Activated T-cell treated with anti-CD3 and anti-CD28 coated beads, Interleukin-2, amount 50 U/mL, for 24 hours (primary cell): Measurements from ENCODE around the gene CDCP2.

Experiments
- DNase-seq: peaks from one replicate; pipeline ENCODE4 v3.0.0-alpha.2; 2020
- H3K27ac Mint-ChIP-seq: 2 replicates; pipeline ENCODE4 v1.8.0; 2020; ENCODE audit warnings: mild to moderate bottlenecking, mixed read lengths
- H3K27me3 Mint-ChIP-seq: 2 replicates; pipeline ENCODE4 v1.8.0; 2020; ENCODE audit warnings: mixed read lengths
- H3K36me3 Mint-ChIP-seq: 2 replicates; pipeline ENCODE4 v1.8.0; 2020; ENCODE audit warnings: low read depth, mixed read lengths
- H3K4me1 Mint-ChIP-seq: 2 replicates; pipeline ENCODE4 v1.8.0; 2020; ENCODE audit warnings: low read depth, mixed read lengths
- H3K4me3 Mint-ChIP-seq: 2 replicates; pipeline ENCODE4 v1.8.0; 2020; ENCODE audit warnings: mild to moderate bottlenecking, moderate library complexity, mixed read lengths
- H3K9me3 Mint-ChIP-seq: 2 replicates; pipeline ENCODE4 v1.8.0; 2020; ENCODE audit warnings: mixed read lengths

Gene CDCP2

GRCh38 chr1:54158071-54158470 lies 5.3 kb upstream of the CDCP2 start:
- no peak for DNase-seq
- no peak overlapping the region for H3K27ac Mint-ChIP-seq
- H3K9me3 Mint-ChIP-seq = no peaks in the 10 kb centered on the region
- H3K36me3 Mint-ChIP-seq = no peaks in the 10 kb centered on the region
- no peak overlapping the region for H3K4me3 Mint-ChIP-seq
- H3K4me1 Mint-ChIP-seq = no peaks in the 10 kb centered on the region
- H3K27me3 Mint-ChIP-seq = no peaks in the 10 kb centered on the region

GRCh38 chr1:54157401-54157800 lies 4.6 kb upstream of the CDCP2 start:
- Mint-ChIP-seq H3K27ac (no peak overlapping the region), H3K4me3 (no peak overlapping the region), H3K4me1 (no peaks in the 10 kb centered on the region), H3K9me3 (no peaks in the 10 kb centered on the region), H3K27me3 (no peaks in the 10 kb centered on the region), H3K36me3 (no peaks in the 10 kb centered on the region)
- no peak for DNase-seq

GRCh38 chr1:54156986-54157385 lies 4.2 kb upstream of the CDCP2 start:
- Mint-ChIP-seq H3K4me1 (no peaks in the 10 kb centered on the region), H3K9me3 (no peaks in the 10 kb centered on the region), H3K36me3 (no peaks in the 10 kb centered on the region), H3K27me3 (no peaks in the 10 kb centered on the region), H3K4me3 (no peak overlapping the region), H3K27ac (no peak overlapping the region)
- DNase-seq = no peak

GRCh38 chr1:54156201-54156600 lies 3.4 kb upstream of the CDCP2 start:
- Mint-ChIP-seq H3K4me3 (no peak overlapping the region), H3K27me3 (no peaks in the 10 kb centered on the region), H3K9me3 (no peaks in the 10 kb centered on the region), H3K4me1 (no peaks in the 10 kb centered on the region), H3K27ac (no peak overlapping the region), H3K36me3 (no peaks in the 10 kb centered on the region)
- DNase-seq = no peak

GRCh38 chr1:54153535-54154439 lies 987 bp upstream of the CDCP2 start:
- H3K9me3 Mint-ChIP-seq = no peaks in the 10 kb centered on the region
- DNase-seq = no peak
- no peaks in the 10 kb centered on the region for H3K4me1 Mint-ChIP-seq
- H3K27ac Mint-ChIP-seq = no peak overlapping the region
- no peaks in the 10 kb centered on the region for H3K27me3 Mint-ChIP-seq
- H3K36me3 Mint-ChIP-seq = no peaks in the 10 kb centered on the region
- H3K4me3 Mint-ChIP-seq = no peak overlapping the region

- no peak for DNase-seq
- H3K27me3 Mint-ChIP-seq = no peaks in the 10 kb centered on the region
- H3K4me3 Mint-ChIP-seq = no peak overlapping the region
- H3K9me3 Mint-ChIP-seq = no peaks in the 10 kb centered on the region
- H3K27ac Mint-ChIP-seq = no peak overlapping the region
- H3K36me3 Mint-ChIP-seq = no peaks in the 10 kb centered on the region
- H3K4me1 Mint-ChIP-seq = no peaks in the 10 kb centered on the region
Observed at GRCh38 chr1:54151013-54151412, 1.8 kb downstream of the CDCP2 start.

GRCh38 chr1:54149734-54150133 lies 3.1 kb downstream of the CDCP2 start:
- no peak for DNase-seq
- Mint-ChIP-seq H3K4me1 (no peaks in the 10 kb centered on the region), H3K4me3 (no peak overlapping the region), H3K9me3 (no peaks in the 10 kb centered on the region), H3K27ac (no peak overlapping the region), H3K27me3 (no peaks in the 10 kb centered on the region), H3K36me3 (no peaks in the 10 kb centered on the region)

GRCh38 chr1:54144366-54144765 lies 8.4 kb downstream of the CDCP2 start:
- no peaks in the 10 kb centered on the region for H3K36me3 Mint-ChIP-seq
- no peaks in the 10 kb centered on the region for H3K4me1 Mint-ChIP-seq
- H3K27me3 Mint-ChIP-seq = no peaks in the 10 kb centered on the region
- H3K27ac Mint-ChIP-seq = no peak overlapping the region
- H3K4me3 Mint-ChIP-seq = no peak overlapping the region
- no peak for DNase-seq
- no peaks in the 10 kb centered on the region for H3K9me3 Mint-ChIP-seq

- Mint-ChIP-seq H3K9me3 (no peaks in the 10 kb centered on the region), H3K4me1 (no peaks in the 10 kb centered on the region), H3K4me3 (no peak overlapping the region), H3K27me3 (no peaks in the 10 kb centered on the region), H3K36me3 (no peaks in the 10 kb centered on the region), H3K27ac (no peak overlapping the region)
- no peak for DNase-seq
Observed at GRCh38 chr1:54142146-54142900, 10.5 kb downstream of the CDCP2 start.

- H3K27ac Mint-ChIP-seq = no peak overlapping the region
Observed at GRCh38 chr1:54139711-54140110, 13.1 kb downstream of the CDCP2 start.

GRCh38 chr1:54138994-54139393 lies 13.8 kb downstream of the CDCP2 start:
- H3K9me3 Mint-ChIP-seq = no peaks in the 10 kb centered on the region
- no peak overlapping the region for H3K27ac Mint-ChIP-seq
- no peaks in the 10 kb centered on the region for H3K4me1 Mint-ChIP-seq
- H3K36me3 Mint-ChIP-seq = no peaks in the 10 kb centered on the region
- H3K4me3 Mint-ChIP-seq = no peak overlapping the region
- H3K27me3 Mint-ChIP-seq = no peaks in the 10 kb centered on the region
- DNase-seq = no peak

More at GRCh38 chr1:54139711-54140110, 13.1 kb downstream of the CDCP2 start:
- Mint-ChIP-seq H3K9me3 (no peaks in the 10 kb centered on the region), H3K27me3 (no peaks in the 10 kb centered on the region), H3K36me3 (no peaks in the 10 kb centered on the region), H3K4me3 (no peak overlapping the region), H3K4me1 (no peaks in the 10 kb centered on the region)
- DNase-seq = no peak

GRCh38 chr1:54137534-54138061 lies 15.2 kb downstream of the CDCP2 start:
- Mint-ChIP-seq H3K4me1 (no peaks in the 10 kb centered on the region), H3K27ac (no peak overlapping the region), H3K36me3 (no peaks in the 10 kb centered on the region), H3K4me3 (no peak overlapping the region), H3K9me3 (no peaks in the 10 kb centered on the region), H3K27me3 (no peaks in the 10 kb centered on the region)
- no peak for DNase-seq

GRCh38 chr1:54136963-54137533 lies 15.8 kb downstream of the CDCP2 start:
- Mint-ChIP-seq H3K27me3 (no peaks in the 10 kb centered on the region), H3K27ac (no peak overlapping the region), H3K4me3 (no peak overlapping the region), H3K4me1 (no peaks in the 10 kb centered on the region), H3K9me3 (no peaks in the 10 kb centered on the region), H3K36me3 (no peaks in the 10 kb centered on the region)
- no peak for DNase-seq

GRCh38 chr1:54136269-54136896 lies 16.4 kb downstream of the CDCP2 start:
- no peak for DNase-seq
- Mint-ChIP-seq H3K27me3 (no peaks in the 10 kb centered on the region), H3K4me1 (no peaks in the 10 kb centered on the region), H3K27ac (no peak overlapping the region), H3K36me3 (no peaks in the 10 kb centered on the region), H3K4me3 (no peak overlapping the region), H3K9me3 (no peaks in the 10 kb centered on the region)
